Thoracic aorta endothelial cell (primary cell): ENCODE measurements around the gene CDYL2. TPM values are rescaled to one million over a fixed set of nuclear protein-coding genes. Genes with fewer than 3 reads are reported as not detected.

Source experiments
- total RNA-seq: library from RNA; depleted of rRNA; stranded (reverse); fragments of >200 nt; gene quantifications from 2 replicates; pipeline ENCODE4 v1.2.3, GENCODE V29; 2012

Gene CDYL2, protein sequence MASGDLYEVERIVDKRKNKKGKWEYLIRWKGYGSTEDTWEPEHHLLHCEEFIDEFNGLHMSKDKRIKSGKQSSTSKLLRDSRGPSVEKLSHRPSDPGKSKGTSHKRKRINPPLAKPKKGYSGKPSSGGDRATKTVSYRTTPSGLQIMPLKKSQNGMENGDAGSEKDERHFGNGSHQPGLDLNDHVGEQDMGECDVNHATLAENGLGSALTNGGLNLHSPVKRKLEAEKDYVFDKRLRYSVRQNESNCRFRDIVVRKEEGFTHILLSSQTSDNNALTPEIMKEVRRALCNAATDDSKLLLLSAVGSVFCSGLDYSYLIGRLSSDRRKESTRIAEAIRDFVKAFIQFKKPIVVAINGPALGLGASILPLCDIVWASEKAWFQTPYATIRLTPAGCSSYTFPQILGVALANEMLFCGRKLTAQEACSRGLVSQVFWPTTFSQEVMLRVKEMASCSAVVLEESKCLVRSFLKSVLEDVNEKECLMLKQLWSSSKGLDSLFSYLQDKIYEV
- 44.0 and 47.1 TPM in 2 replicates for total RNA-seq

GRCh38 chr16:80804526-80805383 is at the start of gene CDYL2:
Gene CDYL2, minus strand, starts transcription at chr16:80804598. Its CDS starts 425 bp downstream, at chr16:80804173.

Other genes with a start within 250 kb of the CDYL2 start
- 60.4 and 69.9 TPM in 2 replicates for gene CMC2, start 202.3 kb upstream of the CDYL2 start, total RNA-seq
- 107 and 133 TPM in 2 replicates for gene CENPN, start 202.6 kb upstream of the CDYL2 start, total RNA-seq
- 38.0 and 40.3 TPM in 2 replicates for gene ATMIN, start 231.2 kb upstream of the CDYL2 start, total RNA-seq